ENCODE measurements around the gene FAM131A.

GRCh38 chr3:184336547-184337398 lies 627 bp upstream of the FAM131A start:
- TF ChIP-seq CTCF (conservative IDR thresholded peaks at IDR 0.05; ENCODE audit: low read length) = no peak
- no peak for TF ChIP-seq EZH2phosphoT487 (IDR thresholded peaks at IDR 0.05; ENCODE audit: borderline replicate concordance, low read depth, low read length)
